HL-60 (cell line): ENCODE results near the gene EVPL.

Source experiments
- DNase-seq, 2 experiments: peaks; one replicate each; pipeline ENCODE4 v3.0.0-alpha.2; 2010 to 2020; ENCODE audit warnings: low read depth in 1 of 2, low spot score in 1 of 2
- H3K27ac ChIP-seq: fragments of 250-450 bp; sonication (Bioruptor Pico); replicated peaks from 2 replicates; pipeline ENCODE4 v1.5.1; 2020; ENCODE audit warnings: mild to moderate bottlenecking, moderate library complexity
- H3K27me3 ChIP-seq: fragments of 250-450 bp; sonication (Bioruptor Pico); 2 replicates; pipeline ENCODE4 v1.5.1; 2021; ENCODE audit warnings: mild to moderate bottlenecking, moderate library complexity; ENCODE audit not compliant: insufficient read depth, poor library complexity, severe bottlenecking
- H3K4me3 ChIP-seq: replicated peaks from 2 replicates; pipeline ENCODE4 v1.5.1; 2011; ENCODE audit warnings: mild to moderate bottlenecking, control low read depth, low read length; ENCODE audit not compliant: insufficient read depth
- CTCF ChIP-seq: IDR thresholded peaks from one replicate; pipeline ENCODE4 v1.5.1; 2011; ENCODE audit warnings: low read length, control low read depth, inconsistent platforms; ENCODE audit not compliant: insufficient read depth
- GABPA ChIP-seq: IDR thresholded peaks from 2 replicates; pipeline ENCODE4 v1.6.1; 2012; ENCODE audit warnings: low read depth
- POLR2AphosphoS5 ChIP-seq: IDR thresholded peaks from 2 replicates; pipeline ENCODE4 v1.6.1; 2012; ENCODE audit warnings: low read depth
- REST ChIP-seq: IDR thresholded peaks from 2 replicates; pipeline ENCODE4 v1.6.1; 2012; ENCODE audit warnings: low read depth; ENCODE audit not compliant: insufficient replicate concordance
- SPI1 ChIP-seq: IDR thresholded peaks from 2 replicates; pipeline ENCODE4 v1.6.1; 2012; ENCODE audit warnings: low read depth, mild to moderate bottlenecking, borderline replicate concordance

Gene EVPL

GRCh38 chr17:76018801-76019200 lies 8.3 kb downstream of the EVPL start:
- TF ChIP-seq SPI1 (no peak), GABPA (no peak), REST (no peak), CTCF (no peak), POLR2AphosphoS5 (no peak)

GRCh38 chr17:76018340-76018680 lies 8.8 kb downstream of the EVPL start:
- H3K27me3 ChIP-seq, result no peaks in the 10 kb centered on the region
- no peak for DNase-seq
- no peak overlapping the region for H3K4me3 ChIP-seq
- no peak for TF ChIP-seq GABPA
- TF ChIP-seq CTCF, result no peak
- H3K27ac ChIP-seq, result no peak overlapping the region

More at GRCh38 chr17:76018801-76019200, 8.3 kb downstream of the EVPL start:
- no peaks in the 10 kb centered on the region for H3K27me3 ChIP-seq
- DNase-seq, result no peak
- no peak overlapping the region for H3K4me3 ChIP-seq
- no peak overlapping the region for H3K27ac ChIP-seq

GRCh38 chr17:76017481-76018339 lies 9.4 kb downstream of the EVPL start:
- DNase-seq, result no peak
- Histone ChIP-seq H3K4me3 (no peak overlapping the region), H3K27ac (no peak overlapping the region), H3K27me3 (no peaks in the 10 kb centered on the region)
- TF ChIP-seq CTCF (no peak), POLR2AphosphoS5 (no peak), REST (no peak), GABPA (no peak), SPI1 (no peak)

GRCh38 chr17:76014925-76015261 lies 12.2 kb downstream of the EVPL start:
- Histone ChIP-seq H3K4me3 (no peak overlapping the region), H3K27ac (no peak overlapping the region), H3K27me3 (no peaks in the 10 kb centered on the region)
- DNase-seq, result no peak
- TF ChIP-seq SPI1 (no peak), REST (no peak), POLR2AphosphoS5 (no peak), GABPA (no peak), CTCF (no peak)
